Right lobe of liver (tissue), 6 donors: ENCODE results near the gene EPB41L4A. TPM values are rescaled to one million over a fixed set of nuclear protein-coding genes. Genes with fewer than 3 reads are reported as not detected.

Experiments used
- ATAC-seq, 4 donors: fragments of 200-7000 bp; cut with Tn5 transposase; one replicate each; pipeline ENCODE4 v1.9.1; 2020; ENCODE audit warnings: mild to moderate bottlenecking in 4 of 4, moderate library complexity in 4 of 4
- DNase-seq, 3 donors: peaks; one replicate each; pipeline ENCODE4 v3.0.0-alpha.2; 2020
- H3K27ac ChIP-seq, 3 donors: fragments of 200-600 bp; one replicate each; pipeline ENCODE4 v1.8.0; 2022
- H3K27me3 ChIP-seq, 2 donors: fragments of 200-600 bp; one replicate each; pipeline ENCODE4 v1.8.0; 2022
- H3K36me3 ChIP-seq, 4 donors: fragments of 200-600 bp; sonication (generic) in 1 of 4; one replicate each; pipeline versions ENCODE4 v1.5.1 to v1.8.0; 2017 to 2022; ENCODE audit warnings: control low read depth in 1 of 4
- H3K4me1 ChIP-seq, 4 donors: fragments of 200-600 bp; sonication (generic) in 1 of 4; one replicate each; pipeline versions ENCODE4 v1.5.1 to v1.8.0; 2017 to 2022; ENCODE audit warnings: control low read depth in 1 of 4
- H3K4me3 ChIP-seq, 3 donors: fragments of 200-600 bp; one replicate each; pipeline ENCODE4 v1.8.0; 2022
- H3K9me3 ChIP-seq, 4 donors: fragments of 200-600 bp; sonication (generic) in 1 of 4; one replicate each; pipeline versions ENCODE4 v1.5.1 to v1.8.0; 2017 to 2022; ENCODE audit warnings: control low read depth in 1 of 4
- CTCF ChIP-seq, 4 donors: fragments of 200-600 bp in 3 of 4; fragments of 450-650 bp in 1 of 4; IDR thresholded peaks; one replicate each; pipeline versions ENCODE4 v1.5.1 to v1.8.0; 2016 to 2022; ENCODE audit warnings: antibody characterized with exemption in 4 of 4, mild to moderate bottlenecking in 2 of 4
- POLR2A ChIP-seq: fragments of 450-650 bp; IDR thresholded peaks from one replicate; pipeline ENCODE4 v1.6.1; 2017; ENCODE audit warnings: antibody characterized with exemption, mild to moderate bottlenecking
- WGBS: methylation state at CpG from one replicate; pipeline ENCODE4 v1.1.6; 2018; ENCODE audit warnings: low coverage, low lambda C conversion rate; ENCODE audit not compliant: insufficient coverage; ENCODE audit errors: missing lambda C conversion rate; 5-methylcytosine and 5-hydroxymethylcytosine counted together
- intact Hi-C, 2 donors: fragments of 100-400 bp; cut with DNase I; formaldehyde crosslinking; loops; one replicate each; pipeline versions ENCODE4 v1.11.2 to v1.14.1; 2022
- total RNA-seq, 6 experiments: library from RNA; depleted of rRNA in 2 of 6; stranded (reverse); fragments of >200 nt in 2 of 6; fragmentation: NEBNext Ultra II Directional in 3 of 6; extraction: Animal tissue kit (Norgen Biotek cat#: 25700) in 3 of 6; gene quantifications; one replicate each; pipeline versions ENCODE4 v1.1.0 to v1.2.4, GENCODE V29; 2016 to 2023
- donor health status: DM: no; HTN: yes; CAD: no.
- donor health status: DM: no; HTN: no; CAD: no.
- donor health status: DM: no; HTN: no; CAD: no.
- donor health status: DM: no; HTN: yes; CAD: no.
- donor health status: DM: no; HTN: yes; CAD: no.

Gene EPB41L4A
- total RNA-seq, 6 experiments from 2014 or later: 2.5 to 12.0 (median 4.2) TPM

DNA sequence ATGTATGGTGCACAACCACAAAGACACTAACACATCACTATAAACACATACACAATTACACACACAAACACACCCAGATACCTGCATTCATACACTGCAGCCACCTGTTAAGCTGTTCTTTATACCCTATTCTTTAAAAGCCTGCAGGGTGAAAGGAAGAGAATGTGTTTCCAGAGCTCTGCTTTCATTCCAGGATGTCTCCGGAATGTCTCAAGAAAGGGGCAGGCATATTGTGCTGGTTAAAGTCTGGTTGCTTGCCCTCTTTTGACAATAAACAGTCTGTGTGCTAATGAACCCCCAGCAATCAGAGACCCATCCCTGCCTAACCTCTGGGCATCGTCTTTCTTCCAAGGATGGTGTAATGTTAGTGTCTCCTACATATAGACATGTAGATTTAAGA, 181.6 kb downstream of the EPB41L4A start:
- no peak for DNase-seq
- TF ChIP-seq CTCF (IDR thresholded peaks at IDR 0.05): no peak
- no peak for TF ChIP-seq POLR2A
- H3K4me3 ChIP-seq: no peak overlapping the region
- H3K27me3 ChIP-seq: no peaks in the 10 kb centered on the region
- H3K4me1 ChIP-seq: no peaks in the 10 kb centered on the region
- H3K36me3 ChIP-seq: no peaks in the 10 kb centered on the region
- no peak for ATAC-seq
- H3K9me3 ChIP-seq: no peaks in the 10 kb centered on the region
- 72% methylated on average over 2 of the region's 2 CpGs for WGBS
- no peak overlapping the region for H3K27ac ChIP-seq
- intact Hi-C loops: no loop called here

DNA sequence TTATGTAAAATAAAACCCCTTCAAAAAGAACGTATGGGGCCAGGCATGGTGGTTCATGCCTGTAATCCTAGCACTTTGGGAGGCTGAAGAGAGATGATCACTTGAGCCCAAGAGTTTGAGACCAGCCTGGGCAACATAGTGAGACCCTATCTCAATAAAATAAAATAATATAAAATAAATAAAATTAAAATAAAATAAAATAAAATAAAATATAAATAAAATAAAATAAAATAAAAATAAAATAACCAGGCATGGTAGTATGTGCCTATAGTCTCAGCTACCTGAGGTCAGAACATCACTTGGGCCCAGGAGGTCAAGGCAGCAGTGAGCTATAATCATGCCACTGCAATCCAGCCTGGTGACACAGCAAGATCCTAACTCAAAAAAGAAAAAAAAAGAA, 185.1 kb downstream of the EPB41L4A start:
- no peak for ATAC-seq
- intact Hi-C loops: no loop called here
- Histone ChIP-seq H3K9me3 (no peaks in the 10 kb centered on the region), H3K27me3 (no peaks in the 10 kb centered on the region), H3K4me3 (no peak overlapping the region), H3K27ac (no peak overlapping the region), H3K36me3 (no peaks in the 10 kb centered on the region), H3K4me1 (no peaks in the 10 kb centered on the region)
- TF ChIP-seq POLR2A (no peak), CTCF (IDR thresholded peaks at IDR 0.05) (no peak)
- no peak for DNase-seq
- WGBS: 78% methylated on average over 1 of the region's 1 CpG

DNA sequence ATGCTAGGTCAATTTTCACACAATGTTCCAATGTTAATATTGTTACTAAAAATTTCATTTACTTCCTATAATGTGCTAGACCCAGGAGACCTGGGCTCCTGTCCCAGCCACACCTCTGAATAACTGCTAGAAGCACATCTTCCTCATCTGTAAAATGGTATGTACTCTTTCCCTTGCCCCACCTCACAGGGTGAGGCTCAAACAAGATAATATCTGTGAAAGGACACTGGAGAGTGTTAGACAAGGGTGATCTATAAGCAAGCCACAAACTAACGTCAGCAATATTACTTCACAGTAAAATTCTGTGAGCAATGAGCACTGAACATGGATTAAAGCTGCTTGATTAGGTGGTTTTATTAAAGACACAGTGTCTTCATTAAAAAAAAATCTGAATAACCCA, 186.4 kb downstream of the EPB41L4A start:
- no peaks in the 10 kb centered on the region for H3K36me3 ChIP-seq
- intact Hi-C loops: no loop called here
- TF ChIP-seq CTCF (IDR thresholded peaks at IDR 0.05): no peak
- TF ChIP-seq POLR2A: no peak
- no peaks in the 10 kb centered on the region for H3K4me1 ChIP-seq
- H3K4me3 ChIP-seq: no peak overlapping the region
- no peaks in the 10 kb centered on the region for H3K9me3 ChIP-seq
- H3K27ac ChIP-seq: no peak overlapping the region
- DNase-seq (no peak), ATAC-seq (no peak)
- 50% methylated on average over 1 of the region's 1 CpG for WGBS
- no peaks in the 10 kb centered on the region for H3K27me3 ChIP-seq

GRCh38 chr5:112230606-112231005, 188.5 kb downstream of the EPB41L4A start:
- H3K36me3 ChIP-seq: no peaks in the 10 kb centered on the region
- intact Hi-C loops: no loop called here

More at GRCh38 chr5:112230606-112231005, 188.5 kb downstream of the EPB41L4A start:
- H3K9me3 ChIP-seq: no peaks in the 10 kb centered on the region
- ATAC-seq (no peak), DNase-seq (no peak)
- no peaks in the 10 kb centered on the region for H3K27me3 ChIP-seq
- WGBS: 72% methylated on average over 3 of the region's 4 CpGs
- H3K4me1 ChIP-seq: no peaks in the 10 kb centered on the region
- no peak overlapping the region for H3K4me3 ChIP-seq
- no peak overlapping the region for H3K27ac ChIP-seq
- no peak for TF ChIP-seq POLR2A
- no peak for TF ChIP-seq CTCF (IDR thresholded peaks at IDR 0.05)
